HG02885 (cell line): ENCODE results near the gene C10orf143.
"Not testable (repeated sequence)": the region's sequence is repeated elsewhere in the genome, so short reads cannot be mapped to it uniquely, and the experiment has no call there.

ENCODE experiments used
- ATAC-seq: cut with Tn5 transposase; IDR thresholded peaks from one replicate; pipeline ENCODE4 v1.9.1; 2021; ENCODE audit warnings: mild to moderate bottlenecking; ENCODE audit not compliant: unreplicated experiment, poor library complexity

Gene C10orf143

DNA sequence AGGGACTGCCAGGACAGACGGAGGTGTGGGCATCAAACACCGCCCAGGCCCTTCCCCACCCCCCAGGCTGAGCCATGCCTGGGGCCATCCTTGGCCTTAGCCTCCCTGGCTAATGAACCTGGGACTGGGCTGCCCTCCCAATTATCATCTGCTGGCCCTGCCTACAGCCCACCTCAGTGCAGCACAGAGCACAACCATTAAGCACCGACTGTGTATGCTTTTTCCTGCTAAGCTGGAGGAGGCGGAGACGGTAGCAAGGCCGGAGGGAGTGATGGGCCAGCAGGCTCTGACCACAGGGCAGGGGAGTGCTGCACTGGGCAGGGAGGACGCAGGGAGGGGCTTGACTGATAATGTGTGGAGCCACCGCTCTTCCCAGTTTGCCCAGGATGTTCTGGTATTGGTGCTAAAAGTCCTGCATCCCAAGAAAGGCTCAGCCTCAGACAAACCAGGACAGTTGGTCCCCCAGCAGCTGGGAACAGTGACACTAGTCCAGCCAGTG, 72.0 kb downstream of the C10orf143 start:
- ATAC-seq: no peak

DNA sequence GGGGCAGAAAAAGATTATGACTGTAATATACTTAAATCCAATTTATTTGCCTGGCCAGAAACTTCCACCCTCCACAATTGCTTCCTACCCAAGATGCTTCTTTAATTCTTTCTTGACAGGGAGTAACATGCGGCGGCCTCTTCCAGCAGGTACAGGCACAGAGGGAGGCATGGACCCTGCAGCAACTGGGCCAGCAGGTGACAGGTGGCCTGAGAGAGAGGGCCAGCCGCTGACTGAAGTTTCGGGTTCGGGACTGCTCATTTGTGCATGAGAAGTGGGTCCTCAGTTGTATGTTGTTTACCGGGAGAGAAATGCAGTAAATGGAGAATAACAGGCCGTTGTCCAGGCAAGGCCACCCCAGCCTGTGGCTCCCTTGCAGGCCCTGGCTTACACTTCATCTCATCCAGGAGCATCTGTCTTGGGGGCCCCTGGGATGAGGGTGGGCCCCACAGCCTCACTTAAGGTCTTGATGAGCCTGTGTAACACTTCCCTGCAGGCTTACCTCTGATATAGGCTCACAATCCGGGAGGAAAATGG, 72.5 kb downstream of the C10orf143 start:
- no peak for ATAC-seq

DNA sequence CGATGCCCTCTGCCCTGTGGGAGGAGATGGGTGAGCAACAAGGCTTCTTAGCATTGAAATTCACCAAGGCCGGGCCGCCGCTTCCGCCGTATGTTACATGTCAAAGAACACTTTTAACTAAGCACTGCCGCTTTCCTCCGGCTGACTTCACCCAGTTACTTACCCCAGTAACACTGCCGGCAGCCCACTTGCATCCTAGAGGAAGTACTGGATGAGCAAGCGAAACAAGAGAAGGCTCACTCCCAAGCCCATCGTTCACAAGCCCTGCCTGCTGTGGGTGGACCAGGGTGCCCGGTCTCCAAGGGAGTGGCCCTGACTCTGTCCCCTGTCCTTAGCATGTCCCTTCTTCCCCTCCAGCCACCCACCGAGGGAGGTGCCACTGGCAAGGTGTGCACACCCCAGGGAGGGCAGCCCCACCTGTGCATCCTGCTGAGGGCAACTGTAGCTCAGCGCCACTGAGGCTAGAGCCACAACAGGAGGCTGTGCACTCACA, 73.4 kb downstream of the C10orf143 start:
- ATAC-seq: no peak

DNA sequence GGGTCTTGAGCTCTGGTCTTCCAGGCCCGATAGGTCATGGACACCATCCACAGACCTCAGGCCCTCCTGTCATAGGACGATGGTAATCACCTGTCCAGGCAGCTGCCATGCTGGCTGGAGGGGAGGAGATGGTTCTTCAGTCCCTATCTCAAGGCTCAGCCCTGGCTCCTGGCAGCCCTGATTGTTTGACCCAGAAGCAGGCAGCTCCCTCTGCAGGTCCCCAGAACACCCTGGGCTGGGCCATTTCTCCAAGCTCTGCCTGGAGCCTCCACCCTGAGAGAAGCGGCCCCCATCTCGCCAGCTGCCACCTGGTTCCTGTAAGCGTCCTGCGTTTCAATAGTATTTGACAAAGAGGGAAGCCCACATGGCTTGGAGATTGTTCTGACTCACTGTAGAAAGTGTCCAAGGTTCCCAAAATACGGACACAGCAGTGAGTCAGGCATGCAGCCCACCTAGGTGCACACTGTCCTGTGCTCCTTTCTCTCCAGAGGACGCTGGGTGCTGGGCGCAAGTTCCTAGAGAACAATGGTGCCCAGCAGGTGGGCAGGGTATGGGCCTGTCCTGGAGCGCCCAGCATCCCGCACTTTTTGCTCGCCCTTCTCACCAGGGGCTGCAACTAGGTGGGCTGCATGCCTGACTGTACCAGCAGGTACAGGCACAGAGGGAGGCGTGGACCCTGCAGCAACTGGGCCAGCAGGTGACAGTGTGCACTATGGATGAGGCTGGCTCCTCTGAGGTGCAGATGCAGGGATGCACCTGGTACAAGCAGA, 74.1 kb downstream of the C10orf143 start:
- no peak for ATAC-seq

DNA sequence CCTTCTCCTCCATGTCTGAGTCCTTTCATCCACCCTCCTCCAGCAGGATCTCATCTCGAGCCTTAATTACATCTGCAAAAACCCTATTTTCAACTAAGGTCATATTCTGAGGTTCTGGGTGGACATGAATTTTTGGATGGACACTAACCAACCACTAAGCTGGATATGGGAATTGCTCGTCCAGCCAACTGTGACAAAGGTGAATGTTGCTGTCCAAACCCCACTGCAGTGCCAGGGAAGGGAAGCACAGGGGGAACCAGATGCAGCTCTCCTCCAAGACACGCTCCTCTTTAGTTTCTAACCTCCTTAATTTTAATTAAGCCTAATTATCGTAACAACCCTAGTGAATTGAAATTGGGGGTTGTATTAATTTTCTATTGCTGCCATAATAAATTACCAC, 81.4 kb downstream of the C10orf143 start:
- no peak for ATAC-seq

DNA sequence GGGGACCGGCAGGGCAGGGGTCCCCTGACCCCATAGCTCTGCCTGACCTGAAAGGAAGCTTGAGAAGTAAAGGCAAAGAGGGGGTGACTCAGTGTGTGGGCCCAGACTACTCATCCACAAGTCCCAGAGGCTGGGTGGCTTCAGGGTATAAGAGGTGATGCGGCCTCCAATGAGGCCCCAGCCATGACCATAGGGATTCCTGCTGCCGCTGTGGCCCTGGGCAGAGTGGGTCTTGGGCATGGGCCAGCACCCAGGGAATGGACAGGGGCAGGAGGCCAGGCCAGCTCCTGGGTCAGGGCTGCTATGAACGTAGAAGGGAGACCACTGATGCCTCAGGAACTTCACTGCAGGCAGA, 82.2 kb downstream of the C10orf143 start:
- no peak for ATAC-seq

DNA sequence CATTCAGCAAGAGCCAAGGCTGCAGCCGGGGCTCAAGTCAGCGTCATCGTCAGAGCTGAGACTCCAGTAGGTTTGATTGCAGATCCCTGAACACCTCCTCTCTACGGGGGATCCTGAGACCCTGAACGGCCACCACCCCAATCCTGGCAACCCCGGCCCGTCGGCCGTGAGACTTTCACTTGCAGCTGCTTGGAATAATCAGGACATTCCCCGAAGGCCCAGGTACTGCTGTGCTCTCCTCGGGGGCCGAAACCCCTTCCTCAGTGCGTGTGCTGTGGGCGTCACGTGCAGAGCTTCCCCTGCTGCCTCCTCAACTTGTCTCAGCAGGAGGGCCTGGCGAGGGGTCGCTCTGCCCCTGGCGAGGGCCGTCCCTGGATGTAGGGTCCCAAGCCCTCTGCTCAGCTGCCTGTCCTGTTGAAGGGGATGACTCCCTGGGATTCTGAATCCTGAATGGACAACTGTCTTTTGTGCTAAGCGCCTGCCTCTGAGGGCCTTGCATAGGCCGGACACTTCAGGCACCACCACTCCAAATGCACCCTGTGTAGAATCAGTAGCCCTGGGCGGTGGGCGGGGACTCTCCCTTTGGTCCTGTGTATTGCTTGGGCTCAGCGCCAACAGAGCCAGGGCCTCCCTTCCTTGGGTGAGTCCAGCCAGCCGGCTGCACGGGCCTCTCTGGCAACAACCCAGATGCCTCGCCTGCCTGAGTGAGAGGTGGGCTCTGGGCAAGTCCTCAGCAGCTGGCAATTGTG, 82.7 kb downstream of the C10orf143 start:
- no peak for ATAC-seq

DNA sequence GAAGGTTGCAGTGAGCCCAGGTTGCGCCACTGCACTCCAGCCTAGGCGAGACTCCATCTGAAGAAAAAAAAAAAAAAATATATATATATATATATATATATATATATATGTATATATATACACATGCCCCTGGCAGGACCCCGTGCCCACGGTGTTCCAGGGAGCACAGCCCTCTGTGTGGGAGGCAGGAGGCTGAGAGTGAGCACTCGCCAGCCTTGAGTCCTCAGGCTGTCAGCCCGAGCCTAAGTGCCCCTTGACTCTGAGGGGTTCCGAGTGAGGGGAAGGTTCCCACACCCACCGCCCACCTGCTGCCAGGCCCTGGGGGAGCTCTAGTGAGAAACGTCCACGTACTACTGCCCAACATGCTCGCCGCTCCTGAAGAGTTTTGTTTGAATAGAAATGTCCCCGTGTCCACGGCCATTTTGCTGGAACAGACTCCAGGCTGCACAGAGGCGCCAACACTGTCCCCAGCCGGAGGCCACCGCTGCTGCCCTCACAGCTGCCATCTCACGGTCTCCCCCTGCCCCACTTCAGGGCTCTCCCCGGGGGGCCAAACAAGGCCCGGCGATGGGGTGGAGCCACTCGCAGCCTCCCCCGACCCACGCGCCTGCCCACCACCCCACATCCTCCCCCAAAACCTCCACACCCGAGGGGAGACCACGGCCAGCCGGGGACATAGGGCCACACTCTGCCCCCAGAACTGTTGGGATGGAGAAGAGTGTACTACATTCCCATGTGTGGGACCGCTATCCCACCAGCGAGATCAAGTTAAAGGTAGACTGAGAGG, 83.8 kb downstream of the C10orf143 start:
- ATAC-seq: no peak

DNA sequence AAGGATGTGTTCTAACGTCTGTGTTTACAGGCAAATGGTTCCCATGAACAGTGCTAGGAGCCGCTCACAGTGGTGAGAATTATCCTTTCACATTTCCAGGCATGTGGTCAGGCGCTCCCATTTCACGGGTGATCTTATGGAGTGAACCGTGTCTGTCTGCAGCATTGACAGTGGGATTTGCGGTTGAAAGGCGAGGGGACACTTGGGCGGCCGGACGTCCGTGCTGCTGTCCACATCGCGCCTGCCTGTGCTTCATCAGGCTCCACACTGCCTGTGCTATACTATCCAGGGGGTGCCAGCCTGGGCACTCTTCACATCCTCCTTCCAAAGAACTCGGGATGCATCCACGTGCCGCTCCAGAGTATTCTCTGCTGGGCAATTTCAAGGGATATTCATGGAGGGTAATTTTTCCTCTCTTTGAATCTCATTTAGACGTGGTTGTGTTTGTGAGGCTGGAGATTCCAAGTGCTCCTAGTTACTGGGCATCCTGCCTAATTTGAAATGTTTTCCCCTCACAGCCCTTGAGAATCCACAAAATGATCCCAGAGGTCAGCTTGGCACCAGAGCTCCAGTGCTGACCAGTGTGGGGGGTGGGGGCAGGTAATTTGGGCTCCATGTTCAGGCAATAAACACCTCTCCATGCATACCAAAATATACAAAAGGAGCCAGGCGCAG, 84.7 kb downstream of the C10orf143 start:
- ATAC-seq: no peak

DNA sequence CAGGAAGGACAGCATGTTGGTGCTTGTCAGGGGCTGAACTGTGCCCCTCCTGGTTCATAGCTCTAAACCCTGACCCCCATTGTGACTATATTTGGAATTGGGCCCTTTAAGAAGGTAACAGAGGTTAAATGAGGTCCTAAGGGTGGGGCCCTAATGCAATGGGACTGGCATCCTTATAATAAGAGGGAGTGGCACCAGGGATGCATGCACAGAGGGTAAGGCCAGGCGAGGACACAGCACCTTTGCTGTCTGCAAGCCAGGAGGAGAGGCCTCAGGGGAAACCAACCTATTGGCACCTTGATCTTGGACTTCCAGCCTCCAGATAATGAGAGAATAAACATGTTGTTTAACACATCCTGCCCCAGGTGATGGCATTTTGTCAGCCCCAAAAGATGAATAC, 85.3 kb downstream of the C10orf143 start:
- no peak for ATAC-seq

DNA sequence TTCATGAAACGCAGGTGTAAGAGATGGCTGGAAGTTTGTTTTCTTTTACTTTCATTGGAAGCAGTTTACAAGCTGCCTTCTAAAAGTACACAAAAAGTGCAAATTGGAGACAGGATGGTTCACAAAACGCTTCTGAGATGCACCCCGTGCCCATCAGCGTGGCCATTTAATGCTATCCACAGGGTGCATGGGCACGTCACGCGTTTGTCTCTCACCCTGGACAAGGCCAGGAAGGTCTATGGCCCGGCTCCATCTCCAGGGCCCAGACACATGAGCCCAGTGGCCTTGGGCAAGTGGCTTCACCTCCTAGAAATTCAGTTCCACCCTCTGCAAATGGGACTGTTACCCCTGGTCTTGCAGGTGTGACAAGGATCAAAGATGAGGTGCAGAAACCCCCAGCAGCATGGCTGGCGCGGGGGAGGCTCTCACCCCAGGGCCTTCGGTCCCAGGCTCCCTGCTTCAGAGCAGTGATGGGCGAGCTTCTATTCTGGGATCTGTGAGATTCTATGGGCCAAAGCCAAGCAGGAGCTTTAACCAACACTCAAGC, 85.8 kb downstream of the C10orf143 start:
- ATAC-seq: no peak

DNA sequence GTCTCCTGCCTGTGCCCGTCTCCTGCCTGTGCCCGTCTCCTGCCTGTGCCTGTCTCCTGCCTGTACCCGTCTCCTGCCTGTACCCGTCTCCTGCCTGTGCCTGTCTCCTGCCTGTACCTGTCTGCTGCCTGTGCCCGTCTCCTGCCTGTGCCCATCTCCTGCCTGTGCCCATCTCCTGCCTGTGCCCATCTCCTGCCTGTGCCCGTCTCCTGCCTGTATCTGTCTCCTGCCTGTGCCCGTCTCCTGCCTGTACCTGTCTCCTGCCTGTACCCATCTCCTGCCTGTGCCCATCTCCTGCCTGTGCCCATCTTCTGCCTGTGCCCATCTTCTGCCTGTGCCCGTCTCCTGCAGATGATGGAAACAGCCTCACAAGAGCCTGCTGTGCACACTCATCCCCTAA, 86.3 kb downstream of the C10orf143 start:
- ATAC-seq: not testable (repeated sequence)

DNA sequence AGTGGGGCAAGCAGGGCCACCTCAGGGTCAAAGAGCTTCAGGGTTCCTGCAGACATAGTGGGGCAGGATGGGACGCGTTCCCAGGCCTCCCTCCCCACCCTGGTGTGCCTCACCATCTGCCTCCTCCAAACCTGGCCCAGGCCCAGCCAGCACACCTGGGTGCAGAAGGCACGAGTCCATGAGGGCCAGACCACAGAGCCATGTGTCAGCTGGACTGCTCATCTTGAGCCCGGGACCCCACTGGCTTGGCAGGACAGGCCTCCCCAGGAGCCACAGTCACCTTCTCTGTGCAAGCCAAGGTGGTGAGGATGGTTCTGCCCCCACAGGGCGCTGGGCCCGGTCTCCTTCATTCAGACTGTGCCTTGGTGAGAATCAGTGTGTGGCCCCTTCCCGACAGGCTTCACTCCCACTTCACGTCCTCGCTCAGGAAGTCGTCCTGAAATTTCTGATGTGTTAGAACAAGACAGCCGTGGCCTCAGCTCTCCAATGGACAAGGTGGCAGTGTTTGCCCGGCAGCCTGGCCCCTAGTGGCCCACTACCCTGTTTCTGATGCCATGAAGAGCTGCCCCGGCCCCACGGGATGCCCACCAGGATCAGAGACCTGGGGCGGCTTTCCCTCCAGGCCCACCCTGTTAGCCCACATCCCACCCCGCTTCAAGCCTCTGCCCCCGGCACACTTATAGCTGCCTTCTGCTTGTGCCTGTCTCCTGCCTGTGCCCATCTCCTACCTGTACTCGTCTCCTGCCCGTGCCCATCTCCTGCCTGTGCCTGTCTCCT, 87.0 kb downstream of the C10orf143 start:
- ATAC-seq: no peak

DNA sequence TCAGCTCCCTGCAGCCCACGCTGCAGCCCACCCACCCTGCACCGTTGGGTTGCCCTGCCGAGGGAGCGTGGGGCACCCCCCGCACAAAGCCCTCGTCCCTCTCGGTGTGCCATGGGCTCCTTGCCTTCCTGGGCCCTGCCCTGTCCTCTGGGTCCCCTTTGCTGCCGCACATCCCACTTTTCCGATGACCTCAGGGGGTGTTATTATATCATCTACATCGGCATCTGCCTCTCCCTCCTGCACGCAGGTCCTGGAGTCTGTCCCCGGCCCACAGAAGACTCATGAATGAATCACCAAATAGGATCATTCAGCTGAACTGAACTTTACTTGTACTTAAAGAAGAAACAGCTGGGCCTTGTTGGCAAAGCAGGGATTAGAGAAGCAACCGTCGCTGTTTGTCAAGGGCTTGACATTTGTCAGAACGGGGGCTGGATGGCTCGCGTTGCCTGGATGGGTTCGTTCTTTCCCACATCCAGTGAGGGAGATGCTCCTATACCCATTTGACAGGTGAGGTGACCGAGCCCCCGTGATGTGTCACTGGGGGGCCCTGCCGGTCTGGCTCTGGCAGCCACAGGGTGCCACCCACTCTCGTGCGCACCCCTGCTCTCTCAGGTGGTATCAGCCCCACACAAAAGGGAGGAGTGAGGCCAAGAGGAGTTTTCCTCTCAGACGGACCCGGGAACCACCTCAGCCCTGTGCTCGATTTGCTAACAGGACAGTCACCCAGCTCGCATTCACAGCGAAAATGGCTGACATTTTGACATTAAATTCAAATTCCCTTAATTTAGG, 87.9 kb downstream of the C10orf143 start:
- no peak for ATAC-seq

DNA sequence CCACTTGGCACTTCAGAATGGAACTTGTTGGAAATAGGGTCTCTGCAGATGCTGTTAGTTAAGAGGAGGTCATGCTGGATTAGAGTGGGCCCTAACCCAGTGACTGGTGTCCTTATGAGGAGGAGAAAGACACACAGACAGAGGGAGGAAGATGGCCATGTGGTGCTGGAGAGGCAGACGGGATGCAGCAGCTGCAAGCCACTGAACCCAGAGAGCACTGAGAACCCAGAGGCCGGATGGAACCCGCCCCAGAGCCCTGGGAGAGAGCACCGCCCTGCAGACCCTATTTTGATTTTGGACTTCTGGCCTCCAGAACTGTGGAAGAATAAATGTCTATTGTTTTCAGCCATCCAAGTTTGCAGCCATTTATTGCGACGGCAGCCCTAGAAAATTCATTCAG, 88.5 kb downstream of the C10orf143 start:
- ATAC-seq: no peak

DNA sequence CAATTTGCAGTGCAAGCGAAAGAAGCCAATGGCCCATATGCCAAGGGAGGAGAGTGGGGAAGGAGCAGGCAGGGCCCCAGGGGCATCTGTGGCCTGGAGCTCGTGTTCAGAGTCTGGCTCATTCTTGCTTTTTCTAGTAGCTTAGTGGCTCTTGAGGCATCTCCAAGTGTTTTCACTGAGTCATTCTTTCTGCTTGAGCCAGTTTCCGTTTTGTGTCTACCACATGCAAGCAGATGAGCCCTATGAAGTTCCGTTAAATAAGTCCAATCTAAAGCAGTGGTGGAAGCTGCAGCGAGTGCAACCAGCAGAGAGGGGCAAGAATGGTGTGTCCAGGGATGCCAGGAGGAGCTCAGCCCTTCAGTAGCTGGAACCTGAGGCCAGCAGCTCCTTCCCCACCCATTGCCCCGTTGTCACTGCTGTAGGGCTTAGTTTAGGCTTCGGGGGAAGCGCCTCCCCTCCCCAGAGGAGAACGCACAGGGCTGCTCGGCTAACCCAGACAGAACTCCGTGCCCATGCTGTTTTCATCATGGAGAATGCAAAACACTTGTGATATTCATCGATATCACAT, 89.2 kb downstream of the C10orf143 start:
- no peak for ATAC-seq

DNA sequence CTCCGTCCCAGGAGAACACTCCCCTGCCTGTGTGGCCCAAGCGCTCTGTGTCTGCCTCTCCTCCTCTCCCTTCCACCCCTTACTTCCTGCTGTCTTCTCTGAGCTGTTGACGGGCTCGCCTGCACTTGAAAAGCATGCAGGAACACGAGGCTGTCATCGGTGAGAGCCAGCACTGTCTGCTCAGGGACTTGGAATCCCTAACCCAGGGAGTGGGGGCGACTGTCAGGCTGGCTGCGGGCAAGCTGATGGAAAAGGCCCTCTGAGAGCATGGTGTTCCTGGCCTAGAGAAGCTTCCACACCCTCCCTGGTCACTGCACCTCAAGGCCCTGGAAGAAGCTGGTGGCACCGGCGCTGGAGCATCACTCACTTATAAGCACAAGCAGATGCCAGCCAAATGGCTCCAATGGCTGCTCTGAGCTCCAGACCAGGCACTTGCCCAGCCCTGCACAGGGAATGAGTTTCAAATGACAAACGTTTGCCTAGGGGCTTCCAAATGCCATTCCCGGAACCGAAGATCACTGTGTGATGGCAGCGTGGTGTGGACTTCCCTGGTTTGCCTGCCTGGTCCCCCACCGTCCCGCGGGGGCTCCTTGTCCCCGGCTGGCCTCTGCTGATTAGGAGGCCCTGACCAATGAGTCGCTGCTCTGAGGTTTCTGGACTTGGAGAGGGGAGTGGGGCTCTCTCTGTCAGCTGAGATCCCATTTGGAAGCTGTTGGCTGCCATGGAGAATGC, 89.8 kb downstream of the C10orf143 start:
- ATAC-seq: no peak
